Stomach (tissue), 9 donors: Measurements from ENCODE around the gene THSD4. TPM values are rescaled to one million over a fixed set of nuclear protein-coding genes. Genes with fewer than 3 reads are reported as not detected.
"Not testable (repeated sequence)": the region's sequence is repeated elsewhere in the genome, so short reads cannot be mapped to it uniquely, and the experiment has no call there.

Experiments used
- DNase-seq, 2 donors: peaks; one replicate each; pipeline versions ENCODE4 v3.0.0 to v3.0.0-alpha.2; 2013 to 2019
- H3K27ac ChIP-seq, 5 donors: fragments of 200-600 bp in 4 of 5; sonication (generic) in 4 of 5; one replicate each; pipeline ENCODE4 v1.5.1; 2013 to 2019; ENCODE audit warnings: mild to moderate bottlenecking in 1 of 5, moderate library complexity in 1 of 5
- H3K27me3 ChIP-seq, 3 donors: fragments of 200-600 bp; sonication (generic); one replicate each; pipeline ENCODE4 v1.5.1; 2017 to 2019; ENCODE audit warnings: mixed run types in 1 of 3
- H3K36me3 ChIP-seq, 4 donors: fragments of 200-600 bp; sonication (generic); 1 replicate in 3 of 4; 2 replicates in 1 of 4; pipeline ENCODE4 v1.5.1; 2016 to 2019
- H3K4me1 ChIP-seq, 4 donors: fragments of 200-600 bp; sonication (generic); one replicate each; pipeline ENCODE4 v1.5.1; 2016 to 2019
- H3K4me3 ChIP-seq, 4 donors: fragments of 200-600 bp; sonication (generic) in 3 of 4; one replicate each; pipeline ENCODE4 v1.5.1; 2016 to 2019; ENCODE audit warnings: mild to moderate bottlenecking in 1 of 4
- H3K9me3 ChIP-seq, 4 donors: fragments of 200-600 bp; sonication (generic); one replicate each; pipeline ENCODE4 v1.5.1; 2016 to 2019
- CTCF ChIP-seq, 7 experiments: fragments of 450-650 bp in 4 of 7; fragments of 200-600 bp in 3 of 7; sonication (generic) in 3 of 7; IDR thresholded peaks; one replicate each; pipeline ENCODE4 v1.5.1; 2016 to 2019; ENCODE audit warnings: antibody characterized with exemption in 7 of 7, control low read depth in 2 of 7, mild to moderate bottlenecking in 1 of 7
- EP300 ChIP-seq: sonication (generic); formaldehyde crosslinking; IDR thresholded peaks from one replicate; pipeline ENCODE4 v1.6.1; 2017; ENCODE audit warnings: antibody characterized with exemption
- POLR2A ChIP-seq, 4 donors: fragments of 450-650 bp; IDR thresholded peaks; one replicate each; pipeline ENCODE4 v1.6.1; 2016; ENCODE audit warnings: antibody characterized with exemption in 4 of 4, control low read depth in 2 of 4, mild to moderate bottlenecking in 1 of 4, moderate library complexity in 1 of 4
- POLR2AphosphoS5 ChIP-seq, 3 donors: sonication (generic); formaldehyde crosslinking; IDR thresholded peaks; one replicate each; pipeline ENCODE4 v1.6.1; 2016; ENCODE audit warnings: antibody characterized with exemption in 3 of 3
- WGBS, 5 donors: extraction: QIAGEN DNeasy Blood & Tissue Kit in 3 of 5; methylation state at CpG; one replicate each; pipeline versions ENCODE4 v1.1.5 to v1.1.7; 2013 to 2018; 5-methylcytosine and 5-hydroxymethylcytosine counted together
- intact Hi-C: fragments of 100-400 bp; cut with DNase I; formaldehyde crosslinking; loops from one replicate; pipeline ENCODE4 v1.15.1; 2023; ENCODE audit warnings: low total_unique reads
- polyA plus RNA-seq, 3 donors: library from polyadenylated mRNA; stranded (reverse); fragments of 200-250 nt; gene quantifications; one replicate each; pipeline ENCODE4 v1.2.3, GENCODE V29; 2013
- total RNA-seq, 5 donors: library from RNA; depleted of rRNA; stranded (reverse); fragments of >200 nt; gene quantifications; one replicate each; pipeline versions ENCODE4 v1.1.0 to v1.2.3, GENCODE V29; 2014 to 2016
- donor health status: healthy with polysubstance abuse.
- donor health status: Bipolar disorder and iron deficiency.
- donor health status: healthy.

THSD4 gene
- total and polyA plus RNA-seq, 8 donors = 1.8 to 79.4 (median 22.0) TPM

DNA sequence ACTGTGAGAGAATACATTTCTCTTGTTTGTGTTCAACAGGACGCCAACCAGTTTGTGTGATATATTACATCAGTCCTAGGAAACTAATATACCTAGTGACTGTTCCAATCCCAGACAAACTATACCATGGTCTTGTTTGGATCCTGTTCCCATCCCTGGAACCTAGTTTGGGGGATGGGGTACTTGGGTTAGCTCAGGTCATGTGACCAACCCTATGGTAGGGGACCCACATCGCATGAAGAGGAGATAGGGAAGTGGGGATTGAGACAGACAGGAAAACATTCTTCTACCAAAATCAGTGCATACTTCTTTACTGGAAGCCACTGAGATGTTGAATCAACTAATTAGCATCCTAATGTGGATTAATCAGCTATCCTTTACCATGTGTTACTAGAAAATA lies 146.1 kb downstream of the THSD4 start:
- Histone ChIP-seq H3K4me1 (no peaks in the 10 kb centered on the region), H3K36me3 (peaks cover 0 to 6% (median 0%) of the 10 kb centered on the region in 4 donors), H3K27ac (no peak overlapping the region), H3K27me3 (no peaks in the 10 kb centered on the region), H3K4me3 (no peak overlapping the region), H3K9me3 (no peaks in the 10 kb centered on the region)
- intact Hi-C loops = loop anchor here (10.0 kb wide), 1 partner anchor 53 kb away; no protein-coding TSS in a partner anchor
- no peak for TF ChIP-seq POLR2AphosphoS5 (IDR thresholded peaks at IDR 0.05)
- DNase-seq = no peak
- 78 to 88% (median 83%) methylated on average over 2 of the region's 2 CpGs for WGBS, 5 donors

GRCh38 chr15:71261909-71262308 lies 146.6 kb downstream of the THSD4 start:
- H3K27ac ChIP-seq = no peak overlapping the region
- peaks cover 0 to 6% (median 0%) of the 10 kb centered on the region in 4 donors for H3K36me3 ChIP-seq
- TF ChIP-seq EP300 (no peak), POLR2AphosphoS5 (IDR thresholded peaks at IDR 0.05) (no peak), POLR2A (IDR thresholded peaks at IDR 0.05) (no peak), CTCF (IDR thresholded peaks at IDR 0.05) (no peak)

DNA sequence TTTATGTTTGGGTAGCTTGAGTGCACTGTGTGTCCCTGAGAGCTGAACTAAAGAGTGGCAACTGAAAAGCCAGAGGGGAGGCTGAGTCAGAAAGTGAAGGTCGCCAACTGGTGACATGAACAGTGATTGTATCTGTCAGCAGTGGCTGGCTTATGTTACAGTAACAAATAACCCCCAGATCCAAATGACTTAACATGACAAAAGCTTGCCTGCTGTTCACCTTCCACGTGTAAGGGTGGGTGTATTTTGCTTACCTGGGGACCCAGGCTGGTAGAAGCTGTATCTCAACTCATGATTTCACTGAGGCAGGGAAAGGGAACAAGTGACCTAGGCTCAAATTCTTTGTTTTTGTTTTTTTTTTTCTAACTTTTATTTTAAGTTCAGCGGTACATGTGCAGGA lies 147.3 kb downstream of the THSD4 start:
- no peak overlapping the region for H3K4me3 ChIP-seq
- H3K36me3 ChIP-seq = peaks cover 0 to 6% (median 0%) of the 10 kb centered on the region in 4 donors
- TF ChIP-seq POLR2A (IDR thresholded peaks at IDR 0.05) (no peak), CTCF (IDR thresholded peaks at IDR 0.05) (no peak), EP300 (no peak), POLR2AphosphoS5 (IDR thresholded peaks at IDR 0.05) (no peak)
- intact Hi-C loops = loop anchor here (10.0 kb wide), 1 partner anchor 52 kb away; no protein-coding TSS in a partner anchor
- no peaks in the 10 kb centered on the region for H3K27me3 ChIP-seq
- 62 to 81% (median 64%) methylated on average over 3 of the region's 3 CpGs for WGBS, 5 donors
- H3K27ac ChIP-seq = no peak overlapping the region
- H3K9me3 ChIP-seq = no peaks in the 10 kb centered on the region
- H3K4me1 ChIP-seq = no peaks in the 10 kb centered on the region
- DNase-seq = no peak

More at GRCh38 chr15:71261909-71262308, 146.6 kb downstream of the THSD4 start:
- DNase-seq = no peak
- Histone ChIP-seq H3K4me1 (no peaks in the 10 kb centered on the region), H3K4me3 (no peak overlapping the region), H3K9me3 (no peaks in the 10 kb centered on the region), H3K27me3 (no peaks in the 10 kb centered on the region)
- WGBS, 5 donors = 46 to 61% (median 59%) methylated on average over 6 of the region's 6 CpGs
- intact Hi-C loops = loop anchor here (10.0 kb wide), 1 partner anchor 53 kb away; no protein-coding TSS in a partner anchor

DNA sequence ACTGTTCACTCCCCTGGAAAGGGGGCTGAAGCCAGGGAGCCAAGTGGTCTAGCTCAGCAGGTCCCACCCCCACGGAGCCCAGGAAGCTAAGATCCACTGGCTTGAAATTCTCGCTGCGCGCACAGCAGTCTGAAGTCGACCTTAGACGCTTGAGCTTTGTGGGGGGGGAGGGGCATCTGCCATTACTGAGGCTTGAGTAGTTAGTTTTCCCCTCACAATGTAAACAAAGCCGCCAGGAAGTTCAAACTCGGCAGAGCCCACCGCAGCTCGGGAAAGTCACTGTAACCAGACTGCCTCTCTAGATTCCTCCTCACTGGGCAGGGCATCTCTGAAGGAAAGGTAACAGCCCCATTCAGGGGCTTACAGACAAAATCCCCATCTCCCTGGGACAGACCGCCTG lies 150.3 kb downstream of the THSD4 start:
- intact Hi-C loops = loop anchor here (10.0 kb wide), 1 partner anchor 49 kb away; no protein-coding TSS in a partner anchor
- not testable (repeated sequence) for H3K4me1 ChIP-seq, H3K36me3 ChIP-seq, H3K27me3 ChIP-seq, H3K27ac ChIP-seq, H3K9me3 ChIP-seq, H3K4me3 ChIP-seq, DNase-seq
- WGBS, 5 donors = 49 to 77% (median 57%) methylated on average over 9 to 11 of the region's 11 CpGs

GRCh38 chr15:71271327-71271726 lies 156.1 kb downstream of the THSD4 start:
- H3K36me3 ChIP-seq = no peaks in the 10 kb centered on the region
- no peaks in the 10 kb centered on the region for H3K9me3 ChIP-seq
- no peaks in the 10 kb centered on the region for H3K27me3 ChIP-seq
- intact Hi-C loops = no loop called here
- H3K4me1 ChIP-seq = peaks cover 0 to 7% (median 0%) of the 10 kb centered on the region in 4 donors
- H3K4me3 ChIP-seq = no peak overlapping the region
- no peak overlapping the region for H3K27ac ChIP-seq
- TF ChIP-seq POLR2A (IDR thresholded peaks at IDR 0.05) (no peak), POLR2AphosphoS5 (IDR thresholded peaks at IDR 0.05) (no peak), CTCF (IDR thresholded peaks at IDR 0.05) (no peak), EP300 (no peak)
- DNase-seq = no peak
